GM21825 (cell line): Measurements from ENCODE around the gene FOLR2.
"Not testable (repeated sequence)": the region's sequence is repeated elsewhere in the genome, so short reads cannot be mapped to it uniquely, and the experiment has no call there.

Source experiments
- ATAC-seq: cut with Tn5 transposase; IDR thresholded peaks from one replicate; pipeline ENCODE4 v1.9.1; 2021; ENCODE audit warnings: mild to moderate bottlenecking, moderate library complexity; ENCODE audit not compliant: unreplicated experiment

The FOLR2 gene

GRCh38 chr11:72266960-72267359 is 50.4 kb downstream of the FOLR2 start:
- not testable (repeated sequence) for ATAC-seq

- ATAC-seq, result no peak
Observed at GRCh38 chr11:72267956-72268617, 51.5 kb downstream of the FOLR2 start.
